Mucosa of descending colon (tissue), 3 donors: ENCODE data around the gene LYRM9. TPM values are rescaled to one million over a fixed set of nuclear protein-coding genes. Genes with fewer than 3 reads are reported as not detected.
"Not testable (repeated sequence)": the region's sequence is repeated elsewhere in the genome, so short reads cannot be mapped to it uniquely, and the experiment has no call there.

Experiments
- ATAC-seq: fragments of 200-7000 bp; cut with Tn5 transposase; one replicate; pipeline ENCODE4 v1.9.1; 2020; ENCODE audit warnings: mild to moderate bottlenecking, moderate library complexity
- DNase-seq, 3 donors: peaks; one replicate each; pipeline ENCODE4 v3.0.0-alpha.2; 2020
- H3K36me3 ChIP-seq: fragments of 200-600 bp; one replicate; pipeline ENCODE4 v1.8.0; 2021; ENCODE audit warnings: low read depth, mild to moderate bottlenecking
- H3K4me1 ChIP-seq: fragments of 200-600 bp; one replicate; pipeline ENCODE4 v1.8.0; 2021; ENCODE audit warnings: low read depth, mild to moderate bottlenecking
- H3K4me3 ChIP-seq: fragments of 200-600 bp; one replicate; pipeline ENCODE4 v1.8.0; 2021; ENCODE audit warnings: mild to moderate bottlenecking
- H3K9me3 ChIP-seq: fragments of 200-600 bp; one replicate; pipeline ENCODE4 v1.8.0; 2021; ENCODE audit warnings: mild to moderate bottlenecking
- intact Hi-C, 2 donors: fragments of 100-400 bp; cut with DNase I in 1 of 2; cut with micrococcal nuclease in 1 of 2; formaldehyde crosslinking; loops; one replicate each; pipeline versions ENCODE4 v1.11.0 to v1.11.1; 2022; cut with DNase I, micrococcal nuclease
- total RNA-seq, 3 donors: library from RNA; stranded (reverse); fragmentation: NEBNext Ultra II Directional in 2 of 3; extraction: Animal tissue kit (Norgen Biotek cat#: 25700) in 2 of 3; gene quantifications; one replicate each; pipeline versions ENCODE4 v1.2.1 to v1.2.4, GENCODE V29; 2021 to 2023
- TF ChIP-seq, protein P1 (sequence below): fragments of 200-600 bp; IDR thresholded peaks from one replicate; pipeline ENCODE4 v1.8.0; 2022; ENCODE audit warnings: antibody characterized with exemption, mild to moderate bottlenecking
- donor health status: DM: no; HTN: no; CAD: no; lungs with moderate emphysema.
- donor health status: DM: no; HTN: no; CAD: no.
- donor health status: DM: no; HTN: yes; CAD: no.

The LYRM9 gene
- total RNA-seq, 3 donors from 2014 or later, result 4.7 to 7.2 (median 6.2) TPM

DNA sequence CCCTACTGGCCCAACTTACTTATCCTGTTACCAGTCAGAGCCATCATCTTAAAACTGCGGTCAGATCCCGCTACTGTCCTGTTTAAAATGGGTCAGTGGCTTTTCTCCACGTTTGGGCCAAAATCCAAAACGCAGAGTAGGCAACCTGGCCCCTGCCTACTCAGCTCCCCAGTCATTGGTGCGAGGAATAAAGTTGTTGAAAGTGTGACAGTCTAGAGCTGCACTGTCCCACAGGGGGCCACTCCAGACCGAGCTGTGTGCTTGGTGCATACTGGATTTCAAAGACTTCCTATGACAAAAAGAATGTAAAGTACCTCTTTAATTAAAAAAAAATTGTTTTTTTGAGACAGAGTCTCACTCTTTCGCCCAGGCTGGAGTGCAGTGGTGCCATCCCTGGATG lies 21.2 kb upstream of the LYRM9 start:
- no peak for DNase-seq
- Histone ChIP-seq H3K9me3 (no peaks in the 10 kb centered on the region), H3K4me1 (no peaks in the 10 kb centered on the region), H3K4me3 (no peak overlapping the region), H3K36me3 (no peaks in the 10 kb centered on the region)
- no peak for ATAC-seq
- intact Hi-C loops, result no loop called here
- TF ChIP-seq, protein P1, sequence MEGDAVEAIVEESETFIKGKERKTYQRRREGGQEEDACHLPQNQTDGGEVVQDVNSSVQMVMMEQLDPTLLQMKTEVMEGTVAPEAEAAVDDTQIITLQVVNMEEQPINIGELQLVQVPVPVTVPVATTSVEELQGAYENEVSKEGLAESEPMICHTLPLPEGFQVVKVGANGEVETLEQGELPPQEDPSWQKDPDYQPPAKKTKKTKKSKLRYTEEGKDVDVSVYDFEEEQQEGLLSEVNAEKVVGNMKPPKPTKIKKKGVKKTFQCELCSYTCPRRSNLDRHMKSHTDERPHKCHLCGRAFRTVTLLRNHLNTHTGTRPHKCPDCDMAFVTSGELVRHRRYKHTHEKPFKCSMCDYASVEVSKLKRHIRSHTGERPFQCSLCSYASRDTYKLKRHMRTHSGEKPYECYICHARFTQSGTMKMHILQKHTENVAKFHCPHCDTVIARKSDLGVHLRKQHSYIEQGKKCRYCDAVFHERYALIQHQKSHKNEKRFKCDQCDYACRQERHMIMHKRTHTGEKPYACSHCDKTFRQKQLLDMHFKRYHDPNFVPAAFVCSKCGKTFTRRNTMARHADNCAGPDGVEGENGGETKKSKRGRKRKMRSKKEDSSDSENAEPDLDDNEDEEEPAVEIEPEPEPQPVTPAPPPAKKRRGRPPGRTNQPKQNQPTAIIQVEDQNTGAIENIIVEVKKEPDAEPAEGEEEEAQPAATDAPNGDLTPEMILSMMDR, result no peak

DNA sequence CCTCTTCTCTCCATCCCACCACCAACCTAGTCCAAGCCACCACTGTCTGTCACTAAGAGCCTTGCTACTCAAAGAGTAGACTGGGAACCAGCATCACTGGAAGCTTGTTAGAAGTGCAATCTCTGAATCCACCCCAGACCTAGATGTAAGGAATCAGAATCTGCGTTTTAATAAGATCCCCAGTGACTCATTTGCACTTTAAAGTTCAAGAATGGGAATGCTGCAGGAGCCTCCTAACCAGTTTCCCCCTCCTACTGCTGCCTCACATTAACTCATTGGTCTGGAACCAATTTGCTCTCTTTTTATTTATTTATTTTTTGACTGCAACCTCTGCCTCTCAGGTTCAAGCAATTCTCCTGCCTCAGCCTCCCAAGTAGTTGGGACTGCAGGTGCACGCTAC lies 19.8 kb upstream of the LYRM9 start:
- H3K36me3 ChIP-seq, result no peaks in the 10 kb centered on the region
- intact Hi-C loops, result no loop called here
- DNase-seq, result no peak
- H3K4me3 ChIP-seq, result no peak overlapping the region
- no peaks in the 10 kb centered on the region for H3K9me3 ChIP-seq
- no peaks in the 10 kb centered on the region for H3K4me1 ChIP-seq
- no peak for ATAC-seq
- TF ChIP-seq, protein P1, result no peak

DNA sequence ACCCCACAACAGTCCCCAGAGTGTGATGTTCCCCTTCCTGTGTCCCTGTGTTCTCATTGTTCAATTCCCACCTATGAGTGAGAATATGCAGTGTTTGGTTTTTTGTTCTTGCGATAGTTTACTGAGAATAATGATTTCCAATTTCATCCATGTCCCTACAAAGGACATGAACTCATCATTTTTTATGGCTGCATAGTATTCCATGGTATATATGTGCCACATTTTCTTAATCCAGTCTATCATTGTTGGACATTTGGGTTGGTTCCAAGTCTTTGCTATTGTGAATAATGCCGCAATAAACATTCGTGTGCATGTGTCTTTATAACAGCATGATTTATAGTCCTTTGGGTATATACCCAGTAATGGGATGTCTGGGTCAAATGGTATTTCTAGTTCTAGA lies 19.1 kb upstream of the LYRM9 start:
- H3K4me1 ChIP-seq, H3K9me3 ChIP-seq, intact Hi-C loops, H3K4me3 ChIP-seq, ATAC-seq, DNase-seq, H3K36me3 ChIP-seq: not testable (repeated sequence)

DNA sequence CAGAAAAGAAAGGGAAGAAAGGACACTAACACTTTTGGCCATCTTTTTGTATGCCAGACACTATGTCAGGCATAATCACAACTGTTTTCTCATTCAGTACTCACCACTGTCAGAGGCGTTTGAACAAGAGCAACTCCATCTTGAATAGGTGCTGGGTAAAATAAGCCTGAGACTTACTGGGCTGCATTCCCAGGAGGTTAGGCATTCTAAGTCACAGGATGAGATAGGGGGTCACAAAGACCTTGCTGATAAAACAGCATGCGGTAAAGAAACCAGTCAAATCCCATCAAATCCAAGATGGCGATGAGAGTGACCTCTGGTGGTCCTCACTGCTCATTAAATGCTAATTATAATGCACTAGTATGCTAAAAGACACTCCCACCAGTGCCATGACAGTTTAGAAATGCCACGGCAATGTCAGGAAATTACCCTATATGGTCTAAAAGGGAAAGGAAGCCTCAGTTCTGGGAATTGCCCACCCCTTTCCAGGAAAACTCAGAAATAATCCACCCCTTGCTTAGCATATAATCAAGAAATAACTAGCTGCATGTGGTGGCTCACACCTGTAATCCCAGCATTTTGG lies 14.9 kb upstream of the LYRM9 start:
- DNase-seq (no peak), ATAC-seq (no peak)
- Histone ChIP-seq H3K9me3 (no peaks in the 10 kb centered on the region), H3K36me3 (no peaks in the 10 kb centered on the region), H3K4me3 (no peak overlapping the region), H3K4me1 (no peaks in the 10 kb centered on the region)
- TF ChIP-seq, protein P1, result no peak
- intact Hi-C loops, result no loop called here

DNA sequence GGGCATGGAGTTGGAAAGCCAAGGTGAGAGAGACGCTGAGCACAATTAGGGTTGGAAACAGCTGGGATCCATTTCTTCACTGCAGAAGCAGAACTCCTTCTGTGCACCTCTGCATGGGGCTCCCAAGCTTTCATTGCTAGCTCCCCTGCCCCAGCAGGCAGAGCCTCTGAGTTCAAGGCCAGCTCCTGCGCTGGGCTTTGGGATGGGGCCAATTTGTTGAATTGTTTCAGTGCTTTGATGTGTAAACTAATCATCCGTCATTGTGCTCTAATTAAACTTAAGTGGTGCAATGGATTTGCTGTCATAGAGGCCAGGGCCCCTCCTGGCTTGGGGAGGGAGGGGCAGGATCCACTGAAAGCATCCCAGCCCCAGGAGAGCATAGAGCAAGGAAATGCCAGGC lies 13.5 kb upstream of the LYRM9 start:
- Histone ChIP-seq H3K4me3 (no peak overlapping the region), H3K36me3 (no peaks in the 10 kb centered on the region), H3K9me3 (no peaks in the 10 kb centered on the region), H3K4me1 (no peaks in the 10 kb centered on the region)
- TF ChIP-seq, protein P1, result no peak
- no peak for ATAC-seq
- intact Hi-C loops, result no loop called here
- no peak for DNase-seq

DNA sequence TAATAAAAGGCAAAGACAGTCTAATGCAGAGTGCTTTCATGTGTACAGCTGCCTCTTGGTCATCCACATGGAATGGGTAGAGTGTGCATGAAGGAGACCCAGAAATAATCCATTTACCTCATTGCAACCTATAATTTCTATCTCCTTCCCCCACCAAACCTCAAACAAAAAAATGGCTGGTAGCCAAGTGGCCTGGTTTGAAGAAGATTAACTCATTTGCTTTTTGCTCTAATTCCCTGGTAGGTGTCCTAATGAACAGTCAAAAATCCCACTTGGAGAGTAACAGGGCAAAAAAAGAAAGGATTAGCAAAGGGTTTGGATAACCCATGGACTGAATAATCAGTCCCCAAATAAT lies 13.0 kb upstream of the LYRM9 start:
- intact Hi-C loops, result no loop called here
- Histone ChIP-seq H3K4me3 (no peak overlapping the region), H3K36me3 (no peaks in the 10 kb centered on the region), H3K9me3 (no peaks in the 10 kb centered on the region), H3K4me1 (no peaks in the 10 kb centered on the region)
- DNase-seq (no peak), ATAC-seq (no peak)
- TF ChIP-seq, protein P1, result no peak
